ENCODE results near the gene PCBP3. TPM values are rescaled to one million over a fixed set of nuclear protein-coding genes. Genes with fewer than 3 reads are reported as not detected.

Gene PCBP3
- total and polyA plus RNA-seq, 4 donors: 0.36 to 1.6 (median 0.42) TPM

- Histone ChIP-seq H3K4me3 (ENCODE audit: low read depth in 1 of 3, low read length in 3 of 3) (no peak overlapping the region), H3K4me1 (ENCODE audit: control insufficient read depth in 4 of 4, insufficient read depth in 4 of 4, low read length in 3 of 4) (no peaks in the 10 kb centered on the region), H3K9ac (ENCODE audit: low read depth in 1 of 2, low read length in 2 of 2) (no peak overlapping the region), H3K27me3 (ENCODE audit: control insufficient read depth in 4 of 4, insufficient read depth in 4 of 4, low read length in 3 of 4) (no peaks in the 10 kb centered on the region), H3K9me3 (ENCODE audit: control insufficient read depth in 4 of 4, low read length in 3 of 4) (no peaks in the 10 kb centered on the region), H3K36me3 (ENCODE audit: control insufficient read depth in 4 of 4, insufficient read depth in 3 of 4, low read depth in 1 of 4, low read length in 3 of 4) (no peaks in the 10 kb centered on the region), H3K27ac (ENCODE audit: low read depth in 1 of 2, low read length in 2 of 2) (no peak overlapping the region)
- TF ChIP-seq ZBTB33 (IDR thresholded peaks at IDR 0.05) (no peak), RAD21 (IDR thresholded peaks at IDR 0.05) (no peak), HNF4G (IDR thresholded peaks at IDR 0.05) (no peak), ATF3 (IDR thresholded peaks at IDR 0.05) (no peak), JUND (IDR thresholded peaks at IDR 0.05) (no peak), RXRA (IDR thresholded peaks at IDR 0.05) (no peak), FOXA2 (IDR thresholded peaks at IDR 0.05) (no peak), CTCF (IDR thresholded peaks at IDR 0.05; ENCODE audit: low read depth, low read length, missing input control) (no peak), EGR1 (IDR thresholded peaks at IDR 0.05; ENCODE audit: low read depth in 2 of 2) (no peak), TAF1 (conservative IDR thresholded peaks at IDR 0.05) (no peak), GABPA (IDR thresholded peaks at IDR 0.05 in 1 of 2, conservative IDR thresholded peaks at IDR 0.05 in 1 of 2) (no peak), FOXA1 (IDR thresholded peaks at IDR 0.05) (no peak), SP1 (IDR thresholded peaks at IDR 0.05) (no peak), MAX (IDR thresholded peaks at IDR 0.05) (no peak)
- no peak for DNase-seq (ENCODE audit: low spot score)
- 77% methylated on average over 20 of the region's 20 CpGs for WGBS
Measured at GRCh38 chr21:45918835-45919447, 275.4 kb downstream of the PCBP3 start.

- DNase-seq (ENCODE audit: low spot score): no peak
- H3K27me3 ChIP-seq (ENCODE audit: control insufficient read depth in 4 of 4, insufficient read depth in 4 of 4, low read length in 3 of 4): no peaks in the 10 kb centered on the region
- H3K9ac ChIP-seq (ENCODE audit: low read depth in 1 of 2, low read length in 2 of 2): no peak overlapping the region
- no peaks in the 10 kb centered on the region for H3K4me1 ChIP-seq (ENCODE audit: control insufficient read depth in 4 of 4, insufficient read depth in 4 of 4, low read length in 3 of 4)
- H3K9me3 ChIP-seq (ENCODE audit: control insufficient read depth in 4 of 4, low read length in 3 of 4): no peaks in the 10 kb centered on the region
- H3K4me3 ChIP-seq (ENCODE audit: low read depth in 1 of 3, low read length in 3 of 3): no peak overlapping the region
- TF ChIP-seq YY1 (IDR thresholded peaks at IDR 0.05): no peak
- no peak for TF ChIP-seq RAD21 (IDR thresholded peaks at IDR 0.05)
- TF ChIP-seq FOXA2 (IDR thresholded peaks at IDR 0.05): no peak
- no peak for TF ChIP-seq GABPA (IDR thresholded peaks at IDR 0.05 in 1 of 2, conservative IDR thresholded peaks at IDR 0.05 in 1 of 2)
- no peak for TF ChIP-seq FOXA1 (IDR thresholded peaks at IDR 0.05)
- TF ChIP-seq ZBTB33 (IDR thresholded peaks at IDR 0.05): no peak
- TF ChIP-seq CTCF (IDR thresholded peaks at IDR 0.05; ENCODE audit: low read depth, low read length, missing input control): no peak
- no peak for TF ChIP-seq RXRA (IDR thresholded peaks at IDR 0.05)
- 80% methylated on average over 15 of the region's 15 CpGs for WGBS
- no peak overlapping the region for H3K27ac ChIP-seq (ENCODE audit: low read depth in 1 of 2, low read length in 2 of 2)
- no peaks in the 10 kb centered on the region for H3K36me3 ChIP-seq (ENCODE audit: control insufficient read depth in 4 of 4, insufficient read depth in 3 of 4, low read depth in 1 of 4, low read length in 3 of 4)
Measured at GRCh38 chr21:45919593-45919992, 276.1 kb downstream of the PCBP3 start.
